Psoas muscle (tissue), 8 donors: ENCODE results near the gene PPP1R15B. TPM values are rescaled to one million over a fixed set of nuclear protein-coding genes. Genes with fewer than 3 reads are reported as not detected.
"Not testable (repeated sequence)": the region's sequence is repeated elsewhere in the genome, so short reads cannot be mapped to it uniquely, and the experiment has no call there.

ENCODE experiments used
- ATAC-seq, 4 donors: fragments of 200-7000 bp; cut with Tn5 transposase; one replicate each; pipeline ENCODE4 v1.9.1; 2020; ENCODE audit warnings: moderate library complexity in 3 of 4, mild to moderate bottlenecking in 2 of 4
- DNase-seq, 2 donors: peaks; one replicate each; pipeline ENCODE4 v3.0.0-alpha.2; 2020
- H3K27ac ChIP-seq: fragments of 200-600 bp; one replicate; pipeline ENCODE4 v1.8.0; 2022
- H3K27me3 ChIP-seq, 3 donors: fragments of 200-600 bp in 1 of 3; one replicate each; pipeline versions ENCODE4 v1.6.1 to v1.8.0; 2013 to 2022; ENCODE audit warnings: low read length in 2 of 3, mild to moderate bottlenecking in 2 of 3, moderate library complexity in 1 of 3; ENCODE audit not compliant: insufficient read depth in 3 of 3
- H3K36me3 ChIP-seq, 2 donors: fragments of 200-600 bp in 1 of 2; one replicate each; pipeline versions ENCODE4 v1.6.1 to v1.8.0; 2013 to 2022; ENCODE audit warnings: low read depth in 1 of 2, mild to moderate bottlenecking in 1 of 2, moderate library complexity in 1 of 2; ENCODE audit not compliant: insufficient read depth in 1 of 2
- H3K4me1 ChIP-seq: fragments of 200-600 bp; one replicate; pipeline ENCODE4 v1.8.0; 2022
- H3K4me3 ChIP-seq: fragments of 200-600 bp; one replicate; pipeline ENCODE4 v1.8.0; 2022; ENCODE audit warnings: mild to moderate bottlenecking
- H3K9me3 ChIP-seq: fragments of 200-600 bp; one replicate; pipeline ENCODE4 v1.8.0; 2022
- WGBS, 3 donors: extraction: QIAGEN DNeasy Blood & Tissue Kit; methylation state at CpG; one replicate each; pipeline versions ENCODE4 v1.1.6 to v1.1.7; 2013; 5-methylcytosine and 5-hydroxymethylcytosine counted together
- intact Hi-C, 2 donors: fragments of 100-400 bp; cut with DNase I; formaldehyde crosslinking; loops; one replicate each; pipeline versions ENCODE4 v1.11.0 to v1.14.2; 2022
- polyA plus RNA-seq, 3 donors: library from polyadenylated mRNA; stranded (reverse); fragments of 200-250 nt; gene quantifications; one replicate each; pipeline ENCODE4 v1.2.3, GENCODE V29; 2013
- total RNA-seq, 4 donors: library from RNA; stranded (reverse); fragmentation: NEBNext Ultra II Directional in 2 of 4; extraction: Animal tissue kit (Norgen Biotek cat#: 25700) in 2 of 4; gene quantifications; one replicate each; pipeline versions ENCODE4 v1.2.1 to v1.2.4, GENCODE V29; 2021 to 2023
- TF ChIP-seq, protein P1 (sequence below): fragments of 200-600 bp; IDR thresholded peaks from one replicate; pipeline ENCODE4 v1.8.0; 2022; ENCODE audit warnings: antibody characterized with exemption
- donor health status: healthy with polysubstance abuse.
- donor health status: DM: no; HTN: no; CAD: no; lungs with moderate emphysema.
- donor health status: Bipolar disorder and iron deficiency.
- donor health status: healthy.
- donor health status: DM: yes; HTN: yes; CAD: no.
- donor health status: DM: no; HTN: no; CAD: no.
- donor health status: DM: no; HTN: no; CAD: no.
- donor health status: DM: yes; HTN: yes; CAD: no.

Gene PPP1R15B
- total and polyA plus RNA-seq, 7 donors, result 12.2 to 35.2 (median 19.3) TPM

DNA sequence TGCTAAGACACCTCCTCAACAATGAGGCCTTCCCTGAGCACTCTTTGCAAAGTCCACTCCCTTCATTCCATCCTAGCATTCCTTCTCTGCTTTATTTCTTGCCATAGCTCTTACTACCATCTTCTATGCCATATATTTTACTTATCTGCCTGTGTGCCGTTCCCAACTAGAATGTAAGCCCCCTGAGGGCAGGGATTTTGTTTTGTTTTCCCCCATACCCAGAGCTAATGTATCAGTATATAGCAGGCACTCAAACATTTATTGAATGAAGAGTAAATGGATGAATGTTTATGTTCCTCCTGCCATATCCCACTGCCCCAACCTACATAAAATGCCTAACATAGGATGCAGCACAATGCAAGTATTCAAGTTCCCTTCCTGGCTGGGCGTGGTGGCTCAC, 14.9 kb upstream of the PPP1R15B start:
- H3K27ac ChIP-seq, result no peak overlapping the region
- TF ChIP-seq, protein P1, sequence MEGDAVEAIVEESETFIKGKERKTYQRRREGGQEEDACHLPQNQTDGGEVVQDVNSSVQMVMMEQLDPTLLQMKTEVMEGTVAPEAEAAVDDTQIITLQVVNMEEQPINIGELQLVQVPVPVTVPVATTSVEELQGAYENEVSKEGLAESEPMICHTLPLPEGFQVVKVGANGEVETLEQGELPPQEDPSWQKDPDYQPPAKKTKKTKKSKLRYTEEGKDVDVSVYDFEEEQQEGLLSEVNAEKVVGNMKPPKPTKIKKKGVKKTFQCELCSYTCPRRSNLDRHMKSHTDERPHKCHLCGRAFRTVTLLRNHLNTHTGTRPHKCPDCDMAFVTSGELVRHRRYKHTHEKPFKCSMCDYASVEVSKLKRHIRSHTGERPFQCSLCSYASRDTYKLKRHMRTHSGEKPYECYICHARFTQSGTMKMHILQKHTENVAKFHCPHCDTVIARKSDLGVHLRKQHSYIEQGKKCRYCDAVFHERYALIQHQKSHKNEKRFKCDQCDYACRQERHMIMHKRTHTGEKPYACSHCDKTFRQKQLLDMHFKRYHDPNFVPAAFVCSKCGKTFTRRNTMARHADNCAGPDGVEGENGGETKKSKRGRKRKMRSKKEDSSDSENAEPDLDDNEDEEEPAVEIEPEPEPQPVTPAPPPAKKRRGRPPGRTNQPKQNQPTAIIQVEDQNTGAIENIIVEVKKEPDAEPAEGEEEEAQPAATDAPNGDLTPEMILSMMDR, result no peak

DNA sequence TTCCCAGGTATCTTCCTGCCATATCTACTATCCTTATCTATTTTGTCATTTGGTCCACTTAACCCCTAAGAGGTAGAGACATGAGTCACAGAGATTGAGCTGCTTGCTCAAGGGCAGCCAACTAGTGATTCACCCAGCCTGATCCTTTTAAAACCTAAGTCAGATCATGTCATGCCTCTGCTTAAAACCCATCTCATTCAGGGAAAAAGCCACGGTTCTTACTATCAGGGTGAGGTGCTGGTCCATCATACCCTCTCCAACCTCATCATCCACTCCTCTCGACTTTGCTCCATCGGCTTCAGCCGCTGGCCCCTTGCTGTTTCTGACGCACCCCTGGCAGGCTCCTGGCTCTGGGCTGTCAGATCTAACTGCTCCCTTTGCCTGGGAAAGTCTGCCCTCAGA, 14.4 kb upstream of the PPP1R15B start:
- TF ChIP-seq, protein P1, result no peak
- DNase-seq (no peak), ATAC-seq (peak; percentile 40 to 75 (median 68))
- intact Hi-C loops, result no loop called here
- Histone ChIP-seq H3K27me3 (no peaks in the 10 kb centered on the region), H3K36me3 (peaks cover 7 to 99% of the 10 kb centered on the region in 2 donors), H3K4me1 (no peaks in the 10 kb centered on the region), H3K27ac (no peak overlapping the region), H3K4me3 (no peak overlapping the region), H3K9me3 (no peaks in the 10 kb centered on the region)
- WGBS, 3 donors, result 93 to 95% (median 94%) methylated on average over 5 of the region's 5 CpGs

More for the DNA sequence above, 14.9 kb upstream of the PPP1R15B start:
- WGBS, 3 donors, result 91 to 100% (median 95%) methylated on average over 2 of the region's 2 CpGs
- Histone ChIP-seq H3K36me3 (peaks cover 7 to 100% of the 10 kb centered on the region in 2 donors), H3K4me3 (no peak overlapping the region), H3K4me1 (peaks cover 3% of the 10 kb centered on the region), H3K9me3 (no peaks in the 10 kb centered on the region), H3K27me3 (no peaks in the 10 kb centered on the region)
- ATAC-seq (no peak), DNase-seq (no peak)
- intact Hi-C loops, result no loop called here

DNA sequence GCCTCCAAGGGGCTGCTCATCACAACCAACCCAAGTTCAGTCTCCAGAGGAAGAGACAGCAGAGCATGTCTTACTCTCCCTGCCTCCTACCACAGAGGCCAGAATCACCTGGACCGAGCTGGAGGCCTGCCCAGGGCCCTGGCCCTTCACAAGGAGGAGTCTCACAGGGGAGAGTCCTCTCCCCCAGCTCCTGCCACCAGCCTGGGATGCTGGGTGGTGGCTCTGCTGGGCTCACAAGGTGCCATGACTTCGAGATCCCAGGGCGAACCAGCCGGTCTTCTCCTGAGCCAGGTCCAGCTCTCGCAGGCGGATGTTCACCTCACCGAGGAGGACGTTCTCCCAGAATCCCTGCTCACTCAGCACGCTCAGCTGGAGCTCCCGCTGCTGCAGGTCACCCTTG, 13.0 kb upstream of the PPP1R15B start:
- TF ChIP-seq, protein P1, result no peak
- intact Hi-C loops, result no loop called here
- H3K36me3 ChIP-seq, result peaks cover 7 to 85% of the 10 kb centered on the region in 2 donors
- no peak overlapping the region for H3K27ac ChIP-seq
- H3K27me3 ChIP-seq, result no peaks in the 10 kb centered on the region
- H3K4me3 ChIP-seq, result no peak overlapping the region
- 89 to 90% (median 90%) methylated on average over 10 of the region's 10 CpGs for WGBS, 3 donors
- H3K4me1 ChIP-seq, result peaks cover under 1% of the 10 kb centered on the region
- ATAC-seq (no peak), DNase-seq (no peak)
- H3K9me3 ChIP-seq, result no peaks in the 10 kb centered on the region

DNA sequence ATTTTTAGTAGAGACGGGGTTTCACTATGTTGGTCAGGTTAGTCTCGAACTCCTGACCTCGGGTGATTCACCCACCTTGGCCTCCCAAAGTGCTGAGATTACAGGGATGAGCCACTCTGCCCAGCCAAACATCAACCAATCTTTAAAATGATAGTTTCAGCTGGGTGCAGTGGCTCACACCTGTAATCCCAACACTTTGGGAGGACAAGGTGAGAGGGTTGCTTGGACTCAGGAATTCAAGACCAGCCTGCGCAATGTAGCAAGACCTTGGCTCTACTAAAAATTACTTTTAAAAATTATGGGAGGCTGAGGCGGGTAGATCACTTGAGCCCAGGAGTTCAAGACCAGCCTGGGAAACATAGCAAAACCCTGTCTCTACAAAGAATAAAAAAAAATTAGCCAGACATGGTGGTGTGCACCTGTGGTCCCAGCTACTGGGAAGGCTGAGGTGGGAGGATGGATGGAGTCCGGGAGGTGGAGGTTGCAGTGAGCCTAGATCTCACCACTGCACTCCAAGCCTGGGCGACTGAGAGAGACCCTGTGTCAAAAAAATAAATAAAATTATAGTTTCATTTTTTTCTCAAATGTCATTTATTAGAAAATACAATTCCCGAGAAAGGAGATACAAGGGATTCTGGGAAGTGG, 10.6 kb upstream of the PPP1R15B start:
- intact Hi-C loops, result not testable (repeated sequence)
- peaks cover 15% of the 10 kb centered on the region for H3K4me1 ChIP-seq

DNA sequence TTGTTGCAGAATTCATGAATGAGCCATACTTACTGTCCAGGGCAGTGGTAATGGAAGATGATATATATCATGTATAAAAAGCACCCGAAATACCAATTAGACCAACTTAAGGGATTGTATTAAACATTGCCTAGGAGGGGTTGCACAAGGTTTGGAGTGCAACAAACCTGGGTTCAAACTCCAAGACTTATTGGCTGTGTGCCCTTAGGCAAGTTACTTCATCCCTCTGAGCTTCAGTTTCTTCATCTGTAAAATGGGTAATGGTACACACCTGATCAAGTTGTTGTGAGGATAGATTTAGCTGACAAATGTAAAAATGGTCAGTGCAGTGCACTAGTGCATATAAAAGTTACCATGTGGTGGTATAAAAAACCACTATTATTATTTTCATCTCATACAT, 9.8 kb upstream of the PPP1R15B start:
- intact Hi-C loops, result no loop called here
- DNase-seq, result no peak
- ATAC-seq, result no peak
- WGBS, 3 donors, result 96 to 98% (median 97%) methylated on average over 1 of the region's 1 CpG
- Histone ChIP-seq H3K27me3 (no peaks in the 10 kb centered on the region), H3K36me3 (peaks cover 5 to 53% of the 10 kb centered on the region in 2 donors), H3K27ac (no peak overlapping the region), H3K9me3 (no peaks in the 10 kb centered on the region), H3K4me3 (no peak overlapping the region), H3K4me1 (peaks cover 18% of the 10 kb centered on the region)
- TF ChIP-seq, protein P1, result no peak

More for the DNA sequence above, 10.6 kb upstream of the PPP1R15B start:
- H3K9me3 ChIP-seq, H3K27me3 ChIP-seq, ATAC-seq, H3K4me3 ChIP-seq, DNase-seq: not testable (repeated sequence)
- peaks cover 5 to 61% of the 10 kb centered on the region in 2 donors for H3K36me3 ChIP-seq
- 93 to 95% (median 93%) methylated on average over 8 of the region's 8 CpGs for WGBS, 3 donors
- H3K27ac ChIP-seq, result peak overlapping the region; percentile 30
